Astrocyte (in vitro differentiated cells and primary cell): ENCODE measurements around the gene POLH. TPM values are rescaled to one million over a fixed set of nuclear protein-coding genes. Genes with fewer than 3 reads are reported as not detected.

Experiments used
- DNase-seq: peaks from one replicate; pipeline ENCODE4 v3.0.0-alpha.2; 2010; ENCODE audit warnings: low read depth
- FAIRE-seq: peaks from 2 replicates; lab custom pipeline; 2011; peaks lifted over from hg19 to GRCh38; lab: Jason Lieb, UNC
- H2AFZ ChIP-seq: 2 replicates; pipeline ENCODE4 v1.6.0; 2012; ENCODE audit warnings: low read depth, low read length, inconsistent platforms
- H3K27ac ChIP-seq: 2 replicates; pipeline ENCODE4 v1.5.1; 2011; ENCODE audit warnings: low read depth, low read length, inconsistent platforms
- H3K27me3 ChIP-seq: 2 replicates; pipeline ENCODE4 v1.6.0; 2011; ENCODE audit warnings: low read length, inconsistent platforms; ENCODE audit not compliant: insufficient read depth
- H3K36me3 ChIP-seq: 2 replicates; pipeline ENCODE4 v1.5.1; 2011; ENCODE audit warnings: low read length, inconsistent platforms; ENCODE audit not compliant: insufficient read depth
- H3K4me1 ChIP-seq: 2 replicates; pipeline ENCODE4 v1.5.1; 2011; ENCODE audit warnings: low read length, inconsistent platforms; ENCODE audit not compliant: insufficient read depth
- H3K4me2 ChIP-seq: 2 replicates; pipeline ENCODE4 v1.6.0; 2012; ENCODE audit warnings: low read length, inconsistent platforms
- H3K4me3 ChIP-seq: 2 replicates; pipeline ENCODE4 v1.5.1; 2011; ENCODE audit warnings: low read depth, mild to moderate bottlenecking, low read length, inconsistent platforms; ENCODE audit not compliant: insufficient read depth
- H3K79me2 ChIP-seq: 2 replicates; pipeline ENCODE4 v1.6.0; 2012; ENCODE audit warnings: mild to moderate bottlenecking, low read length, inconsistent platforms; ENCODE audit not compliant: insufficient read depth
- H3K9ac ChIP-seq: 2 replicates; pipeline ENCODE4 v1.6.0; 2012; ENCODE audit warnings: mild to moderate bottlenecking, low read length, inconsistent platforms
- H3K9me3 ChIP-seq: 2 replicates; pipeline ENCODE4 v1.5.1; 2012; ENCODE audit warnings: low read depth, mild to moderate bottlenecking, low read length, inconsistent platforms; ENCODE audit not compliant: insufficient read depth
- H4K20me1 ChIP-seq: 2 replicates; pipeline ENCODE4 v1.6.0; 2012; ENCODE audit warnings: low read length, inconsistent platforms; ENCODE audit not compliant: insufficient read depth
- H3K27ac Mint-ChIP-seq: one replicate; pipeline ENCODE4 v1.8.0; 2021; ENCODE audit warnings: mild to moderate bottlenecking, mixed read lengths; ENCODE audit not compliant: unreplicated experiment
- H3K27me3 Mint-ChIP-seq: one replicate; pipeline ENCODE4 v1.8.0; 2021; ENCODE audit warnings: low read depth, mixed read lengths; ENCODE audit not compliant: unreplicated experiment
- H3K36me3 Mint-ChIP-seq: one replicate; pipeline ENCODE4 v1.8.0; 2021; ENCODE audit warnings: low read depth, mixed read lengths; ENCODE audit not compliant: unreplicated experiment
- H3K4me1 Mint-ChIP-seq: one replicate; pipeline ENCODE4 v1.8.0; 2021; ENCODE audit warnings: low read depth, mixed read lengths; ENCODE audit not compliant: unreplicated experiment
- H3K4me3 Mint-ChIP-seq: one replicate; pipeline ENCODE4 v1.8.0; 2021; ENCODE audit warnings: mild to moderate bottlenecking, moderate library complexity, mixed read lengths; ENCODE audit not compliant: unreplicated experiment
- H3K9me3 Mint-ChIP-seq: one replicate; pipeline ENCODE4 v1.8.0; 2021; ENCODE audit warnings: mild to moderate bottlenecking, mixed read lengths; ENCODE audit not compliant: unreplicated experiment
- CTCF ChIP-seq: IDR thresholded peaks from 2 replicates; pipeline ENCODE4 v1.5.1; 2011; ENCODE audit warnings: low read depth, mild to moderate bottlenecking, inconsistent platforms, low read length, moderate library complexity; ENCODE audit not compliant: insufficient read depth
- EZH2 ChIP-seq: IDR thresholded peaks from 2 replicates; pipeline ENCODE4 v1.6.1; 2012; ENCODE audit warnings: mild to moderate bottlenecking, low read length, inconsistent platforms; ENCODE audit not compliant: insufficient read depth
- total RNA-seq: library from RNA; stranded (reverse); gene quantifications from 2 replicates; pipeline ENCODE4 v1.2.1, GENCODE V29; 2021

Gene POLH
- total RNA-seq, 1 donor from 2014 or later = 58.0 TPM

DNA sequence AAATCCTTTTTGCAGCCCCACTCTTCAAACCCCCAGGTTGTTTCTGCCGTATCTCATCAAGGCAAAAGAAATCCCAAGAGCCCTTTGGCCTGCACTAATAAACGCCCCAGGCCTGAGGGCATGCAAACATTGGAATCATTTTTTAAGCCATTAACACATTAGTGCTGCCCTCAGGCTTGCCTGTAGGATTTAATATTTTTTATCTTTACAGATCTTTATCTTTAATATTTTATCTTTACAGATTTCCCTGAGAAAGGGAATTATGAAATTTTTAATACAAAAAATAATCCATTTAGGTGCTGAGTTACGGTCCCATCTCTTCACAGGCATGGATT, 38.4 kb downstream of the POLH start:
- H3K4me3 Mint-ChIP-seq = peak overlapping the region; percentile 27
- Histone ChIP-seq H3K4me2 (no peak overlapping the region), H3K9ac (no peak overlapping the region), H3K4me3 (no peak overlapping the region), H2AFZ (no peak overlapping the region), H3K27me3 (no peaks in the 10 kb centered on the region), H3K9me3 (no peaks in the 10 kb centered on the region), H3K27ac (no peak overlapping the region), H3K79me2 (no peaks in the 10 kb centered on the region), H3K4me1 (no peaks in the 10 kb centered on the region), H4K20me1 (no peaks in the 10 kb centered on the region), H3K36me3 (peaks cover 40% of the 10 kb centered on the region)
- peaks cover 9% of the 10 kb centered on the region for H3K4me1 Mint-ChIP-seq
- no peaks in the 10 kb centered on the region for H3K27me3 Mint-ChIP-seq
- DNase-seq (no peak), FAIRE-seq (no peak)
- no peaks in the 10 kb centered on the region for H3K9me3 Mint-ChIP-seq
- no peak overlapping the region for H3K27ac Mint-ChIP-seq
- H3K36me3 Mint-ChIP-seq = peaks cover 23% of the 10 kb centered on the region
- TF ChIP-seq EZH2 (no peak), CTCF (no peak)

DNA sequence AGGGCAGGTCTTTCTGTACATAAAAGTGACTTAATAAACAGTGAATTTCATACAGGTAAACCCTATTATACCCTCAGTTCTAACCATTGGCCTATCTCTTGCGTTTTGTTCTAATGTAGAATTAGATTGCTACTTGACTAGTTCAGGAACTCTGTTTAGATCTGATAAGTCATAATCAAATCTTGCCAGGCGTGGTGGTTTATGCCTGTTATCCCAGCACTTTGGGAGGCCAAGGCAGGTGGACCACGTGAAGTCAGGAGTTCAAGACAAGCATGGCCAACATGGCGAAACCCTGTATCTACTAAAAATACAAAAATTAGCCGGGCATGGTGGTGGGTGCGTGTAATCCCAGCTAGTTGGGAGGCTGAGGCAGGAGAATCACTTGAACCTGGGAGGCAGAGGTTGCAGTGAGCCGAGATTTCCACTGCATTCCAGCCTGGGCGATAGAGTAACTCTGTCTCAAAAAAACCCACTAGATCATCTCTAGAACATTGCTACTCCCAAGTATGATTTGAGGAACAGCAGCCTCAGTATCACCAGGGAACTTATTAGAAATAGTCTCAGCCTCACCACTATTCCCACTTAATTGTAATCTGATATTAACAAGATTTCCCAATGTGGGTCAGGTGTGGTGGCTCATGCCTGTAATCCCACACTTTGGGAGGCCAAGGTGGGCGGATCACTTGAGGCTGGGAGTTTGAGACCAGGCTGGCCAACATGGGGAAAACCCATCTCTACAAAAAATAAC, 40.9 kb downstream of the POLH start:
- H3K27me3 Mint-ChIP-seq = no peaks in the 10 kb centered on the region
- Histone ChIP-seq H3K36me3 (peaks cover 48% of the 10 kb centered on the region), H3K9me3 (no peaks in the 10 kb centered on the region), H4K20me1 (peaks cover 9% of the 10 kb centered on the region), H2AFZ (no peak overlapping the region), H3K27me3 (no peaks in the 10 kb centered on the region), H3K4me2 (no peak overlapping the region), H3K4me3 (no peak overlapping the region), H3K9ac (no peak overlapping the region), H3K79me2 (no peaks in the 10 kb centered on the region), H3K4me1 (no peaks in the 10 kb centered on the region), H3K27ac (no peak overlapping the region)
- TF ChIP-seq EZH2 (no peak), CTCF (no peak)
- H3K36me3 Mint-ChIP-seq = peaks cover 28% of the 10 kb centered on the region
- no peaks in the 10 kb centered on the region for H3K9me3 Mint-ChIP-seq
- no peak for DNase-seq
- FAIRE-seq = no peak
- H3K27ac Mint-ChIP-seq = peak overlapping the region; percentile 66
- H3K4me1 Mint-ChIP-seq = no peaks in the 10 kb centered on the region
- no peak overlapping the region for H3K4me3 Mint-ChIP-seq

DNA sequence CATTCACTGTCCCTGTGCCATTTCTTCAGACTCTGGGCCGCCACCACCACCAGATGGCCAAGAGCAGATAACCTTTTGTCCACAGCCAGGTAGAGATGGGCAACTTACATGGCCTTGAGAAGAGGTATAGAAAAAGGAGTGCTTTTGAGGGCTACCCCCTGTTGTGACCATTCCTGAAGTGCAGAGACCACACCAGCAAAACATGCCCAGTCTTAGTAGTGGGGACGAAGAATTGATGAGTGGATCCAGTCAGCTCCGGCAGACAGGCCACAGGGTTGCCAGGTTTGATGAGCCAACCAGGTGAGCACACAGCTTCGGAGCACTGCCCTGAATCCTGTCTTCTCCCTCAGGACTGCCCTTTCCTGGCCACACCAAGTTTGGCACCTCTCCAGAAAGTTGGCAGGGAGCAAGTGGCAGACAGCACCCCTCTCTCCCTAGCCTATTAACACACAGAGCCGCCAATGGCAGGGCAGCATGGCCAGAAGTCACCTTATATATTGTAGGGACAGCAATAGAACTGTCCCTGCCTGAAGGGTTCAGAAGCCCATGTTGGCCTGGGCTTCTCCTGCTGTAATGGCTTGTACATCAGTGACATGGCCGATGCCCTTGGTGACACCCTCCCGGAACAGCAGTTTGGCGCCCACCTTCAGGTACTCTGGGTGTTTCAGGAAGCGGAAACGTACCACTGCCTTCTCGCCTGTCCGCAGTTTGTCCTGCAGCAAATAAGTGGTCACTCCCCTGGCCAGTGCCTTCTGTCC, 45.3 kb downstream of the POLH start:
- Histone ChIP-seq H3K27ac (no peak overlapping the region), H3K4me2 (no peak overlapping the region), H3K4me1 (peaks cover under 1% of the 10 kb centered on the region), H2AFZ (no peak overlapping the region), H3K9ac (no peak overlapping the region), H3K79me2 (peaks cover 24% of the 10 kb centered on the region), H3K9me3 (no peaks in the 10 kb centered on the region), H3K36me3 (peaks cover 63% of the 10 kb centered on the region), H4K20me1 (peaks cover 15% of the 10 kb centered on the region), H3K27me3 (no peaks in the 10 kb centered on the region), H3K4me3 (no peak overlapping the region)
- H3K4me3 Mint-ChIP-seq = no peak overlapping the region
- peaks cover 45% of the 10 kb centered on the region for H3K36me3 Mint-ChIP-seq
- H3K9me3 Mint-ChIP-seq = no peaks in the 10 kb centered on the region
- DNase-seq (no peak), FAIRE-seq (no peak)
- H3K4me1 Mint-ChIP-seq = peaks cover 7% of the 10 kb centered on the region
- H3K27me3 Mint-ChIP-seq = no peaks in the 10 kb centered on the region
- H3K27ac Mint-ChIP-seq = no peak overlapping the region
- TF ChIP-seq EZH2 = no peak
